Natural killer cell (primary cell): ENCODE data around the gene ADAMTS18. TPM values are rescaled to one million over a fixed set of nuclear protein-coding genes. Genes with fewer than 3 reads are reported as not detected.

ENCODE experiments used
- ATAC-seq, 3 donors: fragments of 150-1000 bp in 2 of 3; fragments of 200-7000 bp in 1 of 3; cut with Tn5 transposase; 1 replicate in 1 of 3; 2 replicates in 2 of 3; pipeline ENCODE4 v1.10.0; 2021; ENCODE audit warnings: mild to moderate bottlenecking in 2 of 3, moderate library complexity in 2 of 3
- DNase-seq, 2 donors: peaks; one replicate each; pipeline versions ENCODE4 v3.0.0 to v3.0.0-alpha.2; 2013 to 2021; ENCODE audit warnings: mixed read lengths in 1 of 2
- H3K27ac ChIP-seq: one replicate; pipeline ENCODE4 v1.5.1; 2013; ENCODE audit warnings: mild to moderate bottlenecking, low read length
- H3K27me3 ChIP-seq: one replicate; pipeline ENCODE4 v1.6.1; 2013; ENCODE audit warnings: low read length; ENCODE audit not compliant: control insufficient read depth, insufficient read depth
- H3K36me3 ChIP-seq: one replicate; pipeline ENCODE4 v1.6.1; 2013; ENCODE audit warnings: low read length; ENCODE audit not compliant: control insufficient read depth, insufficient read depth
- H3K4me1 ChIP-seq: one replicate; pipeline ENCODE4 v1.6.1; 2013; ENCODE audit warnings: low read length; ENCODE audit not compliant: control insufficient read depth, insufficient read depth
- H3K4me3 ChIP-seq: one replicate; pipeline ENCODE4 v1.5.1; 2013; ENCODE audit warnings: low read length
- H3K9me3 ChIP-seq: one replicate; pipeline ENCODE4 v1.6.1; 2013; ENCODE audit warnings: low read length; ENCODE audit not compliant: control insufficient read depth, insufficient read depth
- H3K27ac Mint-ChIP-seq, 2 donors: one replicate each; pipeline ENCODE4 v1.8.0; 2022; ENCODE audit warnings: mild to moderate bottlenecking in 2 of 2, mixed read lengths in 2 of 2, moderate library complexity in 1 of 2
- H3K27me3 Mint-ChIP-seq, 2 donors: one replicate each; pipeline ENCODE4 v1.8.0; 2022; ENCODE audit warnings: low read depth in 2 of 2, mixed read lengths in 2 of 2
- H3K36me3 Mint-ChIP-seq: one replicate; pipeline ENCODE4 v1.8.0; 2022; ENCODE audit warnings: mixed read lengths
- H3K4me1 Mint-ChIP-seq, 2 donors: one replicate each; pipeline ENCODE4 v1.8.0; 2022; ENCODE audit warnings: mixed read lengths in 2 of 2
- H3K4me3 Mint-ChIP-seq: one replicate; pipeline ENCODE4 v1.8.0; 2022; ENCODE audit warnings: mild to moderate bottlenecking, moderate library complexity, mixed read lengths
- H3K9me3 Mint-ChIP-seq, 2 donors: one replicate each; pipeline ENCODE4 v1.8.0; 2022; ENCODE audit warnings: mixed read lengths in 2 of 2
- CTCF ChIP-seq: fragments of 200-600 bp; IDR thresholded peaks from one replicate; pipeline ENCODE4 v1.8.0; 2022; ENCODE audit warnings: antibody characterized with exemption
- WGBS: methylation state at CpG from one replicate; pipeline ENCODE4 v1.1.7; 2013; ENCODE audit warnings: missing lambda C conversion rate; ENCODE audit not compliant: insufficient coverage; 5-methylcytosine and 5-hydroxymethylcytosine counted together
- intact Hi-C: fragments of 100-400 bp; cut with micrococcal nuclease; formaldehyde crosslinking; loops from one replicate; pipeline ENCODE4 v1.14.2; 2022
- total RNA-seq, 4 donors: library from RNA; stranded (reverse); fragments of 120-200 nt in 1 of 4; gene quantifications; one replicate each; pipeline versions ENCODE4 v1.2.3 to v1.2.4, GENCODE V29; 2013 to 2022

Gene ADAMTS18
- total RNA-seq, 3 donors from 2014 or later (not counting 1 experiment from before 2014, with no cell fraction given): not detected

- Histone ChIP-seq H3K9me3 (no peaks in the 10 kb centered on the region), H3K27me3 (no peaks in the 10 kb centered on the region), H3K27ac (no peak overlapping the region), H3K4me1 (peaks cover 14% of the 10 kb centered on the region), H3K4me3 (no peak overlapping the region), H3K36me3 (no peaks in the 10 kb centered on the region)
- Mint-ChIP-seq H3K27ac (no peak overlapping the region), H3K4me1 (peaks cover 34 to 57% of the 10 kb centered on the region in 2 donors), H3K9me3 (no peaks in the 10 kb centered on the region), H3K36me3 (no peaks in the 10 kb centered on the region), H3K27me3 (peaks cover 0 to 4% of the 10 kb centered on the region in 2 donors), H3K4me3 (no peak overlapping the region)
- DNase-seq (no peak), ATAC-seq (no peak)
- intact Hi-C loops: no loop called here
- WGBS: no CpG with 5 or more reads among the region's 2 CpGs
- no peak for TF ChIP-seq CTCF
These were observed 130.0 kb downstream of the ADAMTS18 start for GRCh38 chr16:77304877-77305276.

DNA sequence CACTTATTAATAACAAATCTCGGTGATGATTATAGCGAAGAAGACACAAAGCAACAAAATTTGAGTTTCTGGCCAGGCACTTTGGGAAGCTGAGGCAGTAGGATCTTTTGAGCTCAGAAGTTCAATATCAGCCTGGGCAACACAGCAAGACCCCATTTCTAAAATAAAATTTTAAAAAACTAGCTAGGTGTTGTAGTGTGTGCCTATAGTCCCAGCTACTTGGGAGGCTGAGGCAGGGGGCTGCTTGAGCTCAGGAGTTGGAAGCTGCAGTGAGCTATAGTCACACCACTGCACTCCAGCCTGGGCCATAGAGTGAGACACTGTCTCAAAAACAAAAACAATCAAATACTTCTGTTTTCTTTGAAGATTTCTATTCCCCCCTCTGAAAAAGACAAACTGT is 130.7 kb downstream of the ADAMTS18 start:
- Mint-ChIP-seq H3K27me3 (peaks cover 0 to 4% of the 10 kb centered on the region in 2 donors), H3K4me1 (peaks cover 40 to 63% of the 10 kb centered on the region in 2 donors), H3K4me3 (no peak overlapping the region), H3K36me3 (no peaks in the 10 kb centered on the region), H3K9me3 (no peaks in the 10 kb centered on the region), H3K27ac (no peak overlapping the region)
- no peak overlapping the region for H3K27ac ChIP-seq
- no peaks in the 10 kb centered on the region for H3K9me3 ChIP-seq
- WGBS: 93% methylated on average over 2 of the region's 2 CpGs
- no peak for TF ChIP-seq CTCF
- no peak overlapping the region for H3K4me3 ChIP-seq
- ATAC-seq (no peak), DNase-seq (no peak)
- intact Hi-C loops: no loop called here
- no peaks in the 10 kb centered on the region for H3K27me3 ChIP-seq
- peaks cover 14% of the 10 kb centered on the region for H3K4me1 ChIP-seq
- no peaks in the 10 kb centered on the region for H3K36me3 ChIP-seq

GRCh38 chr16:77302674-77303073 is 132.2 kb downstream of the ADAMTS18 start:
- H3K27ac Mint-ChIP-seq: peak overlapping the region; percentile 81 to 84
- H3K36me3 Mint-ChIP-seq: no peaks in the 10 kb centered on the region
- TF ChIP-seq CTCF: no peak
- peaks cover 0 to 4% of the 10 kb centered on the region in 2 donors for H3K27me3 Mint-ChIP-seq
- peaks cover 12% of the 10 kb centered on the region for H3K4me1 ChIP-seq
- H3K9me3 ChIP-seq: no peaks in the 10 kb centered on the region
- H3K4me3 Mint-ChIP-seq: peak overlapping the region; percentile 73
- H3K36me3 ChIP-seq: no peaks in the 10 kb centered on the region
- peak; percentile 52 to 82 (median 63) for ATAC-seq
- peaks cover 39 to 56% of the 10 kb centered on the region in 2 donors for H3K4me1 Mint-ChIP-seq
- no peaks in the 10 kb centered on the region for H3K27me3 ChIP-seq
- H3K9me3 Mint-ChIP-seq: no peaks in the 10 kb centered on the region
- no peak overlapping the region for H3K4me3 ChIP-seq
- no peak overlapping the region for H3K27ac ChIP-seq
- intact Hi-C loops: no loop called here
- DNase-seq: no peak
- 54% methylated on average over 1 of the region's 1 CpG for WGBS

DNA sequence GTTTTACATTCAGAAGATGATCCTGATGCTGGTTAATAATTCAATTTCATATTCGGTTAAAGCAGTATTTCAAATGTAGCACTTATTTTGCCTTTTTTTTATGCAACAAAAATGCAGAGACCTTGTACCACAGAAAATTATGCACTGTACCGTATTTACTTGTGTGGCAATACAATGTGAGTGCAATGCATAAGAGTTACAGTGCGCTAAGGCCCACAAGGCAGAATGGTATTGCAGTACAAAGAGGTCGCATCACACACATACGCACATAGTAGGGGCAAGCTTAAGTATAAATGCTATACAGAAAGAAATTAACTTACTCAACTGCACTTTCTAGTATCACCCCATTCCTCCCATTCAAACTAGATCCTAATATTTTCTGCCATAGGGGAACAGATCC is 132.6 kb downstream of the ADAMTS18 start:
- H3K9me3 ChIP-seq: no peaks in the 10 kb centered on the region
- no peak overlapping the region for H3K27ac ChIP-seq
- DNase-seq (no peak), ATAC-seq (no peak)
- H3K4me1 ChIP-seq: peaks cover 8% of the 10 kb centered on the region
- no peaks in the 10 kb centered on the region for H3K36me3 ChIP-seq
- Mint-ChIP-seq H3K27ac (peak overlapping the region; percentile 81 to 84), H3K36me3 (no peaks in the 10 kb centered on the region), H3K9me3 (no peaks in the 10 kb centered on the region), H3K4me3 (peak overlapping the region; percentile 73), H3K27me3 (peaks cover 0 to 4% of the 10 kb centered on the region in 2 donors), H3K4me1 (peaks cover 35 to 51% of the 10 kb centered on the region in 2 donors)
- 76% methylated on average over 4 of the region's 5 CpGs for WGBS
- intact Hi-C loops: no loop called here
- TF ChIP-seq CTCF: no peak
- H3K4me3 ChIP-seq: no peak overlapping the region
- H3K27me3 ChIP-seq: no peaks in the 10 kb centered on the region
